Glutamatergic neuron (in vitro differentiated cells): Measurements from ENCODE around the gene COPS7A. TPM values are rescaled to one million over a fixed set of nuclear protein-coding genes. Genes with fewer than 3 reads are reported as not detected.

ENCODE experiments used
- DNase-seq: peaks from one replicate; pipeline ENCODE4 v3.0.0; 2022
- H3K27ac Mint-ChIP-seq: one replicate; pipeline ENCODE4 v1.8.0; 2020; ENCODE audit warnings: mild to moderate bottlenecking, mixed read lengths, inconsistent platforms; ENCODE audit not compliant: unreplicated experiment
- H3K27me3 Mint-ChIP-seq: one replicate; pipeline ENCODE4 v1.8.0; 2020; ENCODE audit warnings: mild to moderate bottlenecking, moderate library complexity, mixed read lengths, inconsistent platforms; ENCODE audit not compliant: unreplicated experiment
- H3K36me3 Mint-ChIP-seq: one replicate; pipeline ENCODE4 v1.8.0; 2020; ENCODE audit warnings: mild to moderate bottlenecking, mixed read lengths, inconsistent platforms; ENCODE audit not compliant: unreplicated experiment
- H3K4me1 Mint-ChIP-seq: one replicate; pipeline ENCODE4 v1.8.0; 2020; ENCODE audit warnings: mild to moderate bottlenecking, low read depth, mixed read lengths, inconsistent platforms; ENCODE audit not compliant: unreplicated experiment
- H3K4me3 Mint-ChIP-seq: one replicate; pipeline ENCODE4 v1.8.0; 2020; ENCODE audit warnings: mild to moderate bottlenecking, mixed read lengths, inconsistent platforms; ENCODE audit not compliant: unreplicated experiment
- H3K9me3 Mint-ChIP-seq: one replicate; pipeline ENCODE4 v1.8.0; 2020; ENCODE audit warnings: mild to moderate bottlenecking, moderate library complexity, mixed read lengths, inconsistent platforms; ENCODE audit not compliant: unreplicated experiment
- CTCF ChIP-seq: fragments of 200-600 bp; sonication (generic); IDR thresholded peaks from one replicate; pipeline ENCODE4 v1.5.0; 2021; ENCODE audit not compliant: partially characterized antibody, unreplicated experiment
- total RNA-seq: library from RNA; stranded (reverse); fragmentation: NEBNext Ultra II Directional; extraction: Animal tissue kit (Norgen Biotek cat#: 25700); gene quantifications from one replicate; pipeline ENCODE4 v1.2.1, GENCODE V29; 2021; ENCODE audit not compliant: unreplicated experiment

The COPS7A gene
- total RNA-seq, 1 donor from 2014 or later, result 25.9 TPM

- Mint-ChIP-seq H3K27me3 (peaks cover 35% of the 10 kb centered on the region), H3K36me3 (no peaks in the 10 kb centered on the region), H3K9me3 (peaks cover 42% of the 10 kb centered on the region), H3K4me3 (peak overlapping the region; percentile 95), H3K27ac (peak overlapping the region; percentile 99), H3K4me1 (peaks cover 41% of the 10 kb centered on the region)
- TF ChIP-seq CTCF, result no peak
- no peak for DNase-seq
Measured at GRCh38 chr12:6763380-6763779, 39.5 kb downstream of the COPS7A start.

DNA sequence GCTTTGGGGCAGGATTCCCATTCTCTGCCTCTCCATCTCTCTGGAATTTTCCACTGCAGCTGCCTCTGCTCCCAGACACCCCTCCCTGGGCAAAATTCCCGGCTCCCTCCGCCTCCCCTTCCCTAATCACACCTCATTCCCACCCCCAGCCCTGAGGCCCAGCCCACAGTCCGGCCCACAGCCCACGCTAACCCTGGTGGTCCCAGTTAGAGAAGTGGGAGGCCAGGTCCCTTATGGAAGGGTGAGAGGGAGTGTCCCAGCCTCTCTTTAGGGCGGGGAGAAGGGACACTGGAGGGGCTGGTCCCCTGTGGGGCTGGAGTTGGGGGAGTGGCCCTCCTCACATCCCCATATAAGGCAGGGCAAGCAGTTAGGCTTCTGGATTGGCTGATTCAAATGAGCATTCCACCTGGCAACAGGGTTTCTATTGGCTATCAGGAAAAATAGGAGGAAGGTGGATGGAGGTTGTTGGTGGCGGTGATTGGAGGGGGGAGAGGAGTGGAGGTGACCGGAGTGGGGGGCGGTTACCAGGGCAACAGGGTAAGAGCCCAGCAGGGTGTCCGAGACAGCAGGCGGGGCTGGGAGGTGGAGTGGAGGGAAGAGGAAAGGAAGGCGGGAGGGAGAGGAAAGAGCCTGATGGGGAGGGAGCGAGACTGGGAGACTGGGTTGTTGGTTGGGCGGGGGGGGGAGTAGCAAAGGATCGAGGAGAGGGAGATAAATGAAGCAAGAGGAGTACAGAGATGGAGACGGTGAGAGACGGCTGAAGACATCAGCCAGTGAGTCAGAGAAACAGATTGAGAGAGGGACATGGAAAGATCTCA is 40.4 kb downstream of the COPS7A start:
- Mint-ChIP-seq H3K4me3 (peak overlapping the region; percentile 95), H3K27ac (peak overlapping the region; percentile 99), H3K36me3 (no peaks in the 10 kb centered on the region), H3K4me1 (peaks cover 35% of the 10 kb centered on the region), H3K9me3 (peaks cover 46% of the 10 kb centered on the region), H3K27me3 (peaks cover 42% of the 10 kb centered on the region)
- DNase-seq, result peak; percentile 92
- no peak for TF ChIP-seq CTCF

- Mint-ChIP-seq H3K4me1 (peaks cover 33% of the 10 kb centered on the region), H3K36me3 (no peaks in the 10 kb centered on the region), H3K9me3 (peaks cover 47% of the 10 kb centered on the region), H3K4me3 (peak overlapping the region; percentile 95), H3K27me3 (peaks cover 44% of the 10 kb centered on the region), H3K27ac (peak overlapping the region; percentile 99)
- no peak for DNase-seq
- no peak for TF ChIP-seq CTCF
Measured at GRCh38 chr12:6765048-6765633, 41.3 kb downstream of the COPS7A start.

DNA sequence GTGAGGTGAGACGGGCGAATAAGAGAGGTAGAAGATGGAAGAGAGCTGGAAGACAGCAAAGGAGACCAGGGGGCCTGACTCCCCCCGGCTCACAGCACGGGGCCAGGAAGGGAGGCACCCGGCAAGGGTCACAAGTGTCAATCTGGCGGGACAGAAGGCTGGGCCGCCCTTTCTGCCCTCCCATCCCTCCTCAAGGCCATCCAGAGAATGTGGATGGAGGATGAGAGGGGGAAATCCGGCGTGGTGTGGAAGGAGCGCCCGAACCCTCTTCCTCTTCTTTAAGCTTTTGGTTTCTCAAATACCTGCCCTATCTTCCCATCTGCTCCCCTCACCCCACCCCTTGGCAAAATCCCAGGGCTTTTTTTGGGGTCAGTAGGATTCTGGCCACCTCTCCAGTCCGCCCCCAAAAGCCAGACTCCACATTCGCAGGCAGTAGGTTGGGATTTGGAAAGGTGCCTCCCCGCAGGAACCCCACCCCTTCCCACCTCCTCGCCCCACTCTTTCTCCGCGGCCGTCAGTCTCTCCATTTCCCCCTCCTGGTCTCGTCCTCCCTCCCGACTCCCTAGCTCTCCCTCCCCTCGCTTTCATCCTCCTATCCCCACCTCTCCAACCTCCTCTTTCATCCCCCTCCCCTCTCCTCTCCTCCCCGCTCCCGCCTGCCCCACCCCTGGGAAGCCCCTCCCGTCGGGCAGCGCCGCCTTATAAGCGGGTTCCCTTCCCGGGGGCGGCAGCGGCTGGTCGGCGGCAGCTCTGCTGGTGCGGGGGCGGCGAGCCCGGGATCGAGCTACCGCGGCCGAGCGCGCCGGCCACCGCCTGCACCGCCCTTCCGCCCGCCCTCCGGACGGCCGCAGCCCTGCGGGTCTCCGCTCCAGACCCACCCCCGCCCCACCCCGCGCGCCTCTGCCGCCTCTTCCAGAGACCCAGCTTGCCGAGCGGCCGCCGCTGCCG is 42.1 kb downstream of the COPS7A start, which contains the start of gene PTMS:
PTMS (plus strand) TSS at position 730 of the 948 bp plus-strand sequence. CDS start 343 bp downstream, outside the sequence.
- Mint-ChIP-seq H3K27me3 (peaks cover 44% of the 10 kb centered on the region), H3K27ac (peak within 1 kb of the TSS; percentile 99), H3K9me3 (peaks cover 47% of the 10 kb centered on the region), H3K4me1 (peaks cover 32% of the 10 kb centered on the region), H3K4me3 (peak within 1 kb of the TSS; percentile 99), H3K36me3 (no peaks in the 10 kb centered on the region)
- peak; percentile 89 for DNase-seq
- TF ChIP-seq CTCF, result no peak
